Lung (tissue), 12 donors: ENCODE measurements around the gene ZNF358. TPM values are rescaled to one million over a fixed set of nuclear protein-coding genes. Genes with fewer than 3 reads are reported as not detected.

Experiments used
- ATAC-seq: fragments of 200-7000 bp; cut with Tn5 transposase; one replicate; pipeline ENCODE4 v1.9.1; 2020; ENCODE audit warnings: moderate number of reproducible peaks; ENCODE audit not compliant: insufficient read depth, low FRiP score
- DNase-seq, 3 donors: peaks; one replicate each; pipeline ENCODE4 v3.0.0-alpha.2; 2013 to 2017
- H3K27ac ChIP-seq, 2 donors: one replicate each; pipeline ENCODE4 v1.5.1; 2013; ENCODE audit warnings: mild to moderate bottlenecking in 2 of 2, moderate library complexity in 2 of 2, control low read depth in 1 of 2, inconsistent platforms in 1 of 2, low read depth in 1 of 2, low read length in 1 of 2
- H3K27me3 ChIP-seq, 3 donors: one replicate each; pipeline ENCODE4 v1.5.1; 2013; ENCODE audit warnings: low read length in 2 of 3; ENCODE audit not compliant: control insufficient read depth in 3 of 3, insufficient read depth in 3 of 3
- H3K36me3 ChIP-seq, 4 donors: one replicate each; pipeline ENCODE4 v1.5.1; 2013; ENCODE audit warnings: low read length in 4 of 4, mild to moderate bottlenecking in 1 of 4, moderate library complexity in 1 of 4; ENCODE audit not compliant: control insufficient read depth in 4 of 4, insufficient read depth in 4 of 4
- H3K4me1 ChIP-seq, 5 donors: one replicate each; pipeline ENCODE4 v1.5.1; 2013; ENCODE audit warnings: low read length in 5 of 5, mild to moderate bottlenecking in 2 of 5, moderate library complexity in 1 of 5; ENCODE audit not compliant: control insufficient read depth in 5 of 5, insufficient read depth in 5 of 5
- H3K4me3 ChIP-seq: one replicate; pipeline ENCODE4 v1.5.1; 2013; ENCODE audit warnings: mild to moderate bottlenecking, control low read depth, moderate library complexity
- H3K9ac ChIP-seq, 2 donors: one replicate each; pipeline ENCODE4 v1.5.1; 2013; ENCODE audit warnings: low read length in 2 of 2, control low read depth in 1 of 2; ENCODE audit not compliant: insufficient read depth in 1 of 2
- H3K9me3 ChIP-seq, 4 donors: one replicate each; pipeline ENCODE4 v1.5.1; 2013; ENCODE audit warnings: low read length in 3 of 4, mild to moderate bottlenecking in 1 of 4, moderate library complexity in 1 of 4; ENCODE audit not compliant: control insufficient read depth in 4 of 4, insufficient read depth in 3 of 4
- CTCF ChIP-seq: IDR thresholded peaks from 2 replicates; pipeline ENCODE4 v1.5.1; 2012; ENCODE audit warnings: mild to moderate bottlenecking; ENCODE audit errors: control extremely low read depth, extremely low read depth
- WGBS, 2 donors: extraction: QIAGEN DNeasy Blood & Tissue Kit; methylation state at CpG; one replicate each; pipeline ENCODE4 v1.1.7; 2013; 5-methylcytosine and 5-hydroxymethylcytosine counted together
- polyA plus RNA-seq, 2 donors: library from polyadenylated mRNA; stranded (reverse); fragments of 200-250 nt; gene quantifications; one replicate each; pipeline ENCODE4 v1.2.1, GENCODE V29; 2013
- total RNA-seq, 2 donors: library from RNA; depleted of rRNA in 1 of 2; stranded (reverse); fragments of >200 nt in 1 of 2; gene quantifications; one replicate each; pipeline ENCODE4 v1.2.1, GENCODE V29; 2014 to 2021
- donor health status: control.
- donor health status: control.
- donor health status: Bipolar disorder and iron deficiency.
- donor health status: healthy.
- donor health status: DM: yes; HTN: yes; CAD: no.

ZNF358 gene
- total and polyA plus RNA-seq, 4 donors: 24.2 to 71.8 (median 34.7) TPM

GRCh38 chr19:7477758-7478157 is 38.1 kb upstream of the ZNF358 start:
- Histone ChIP-seq H3K27ac (no peak overlapping the region), H3K4me3 (no peak overlapping the region), H3K9ac (no peak overlapping the region), H3K9me3 (no peaks in the 10 kb centered on the region), H3K36me3 (peaks cover 0 to 4% (median 0%) of the 10 kb centered on the region in 4 donors), H3K4me1 (peaks cover 0 to 6% (median 0%) of the 10 kb centered on the region in 5 donors), H3K27me3 (no peaks in the 10 kb centered on the region)
- DNase-seq: no peak
- no peak for TF ChIP-seq CTCF
- 94% methylated on average over 10 of the region's 10 CpGs for whole genome bisulfite sequencing, 2 donors
- ATAC-seq: no peak

- H3K27ac ChIP-seq: no peak overlapping the region
- no peak for TF ChIP-seq CTCF
Observed at GRCh38 chr19:7478173-7478842, 37.6 kb upstream of the ZNF358 start.

GRCh38 chr19:7478843-7479227 is 37.1 kb upstream of the ZNF358 start:
- DNase-seq (no peak), ATAC-seq (no peak)
- H3K4me3 ChIP-seq: no peak overlapping the region
- TF ChIP-seq CTCF: no peak
- H3K9me3 ChIP-seq: no peaks in the 10 kb centered on the region
- no peaks in the 10 kb centered on the region for H3K27me3 ChIP-seq
- H3K9ac ChIP-seq: no peak overlapping the region
- WGBS, 2 donors: 89 to 92% methylated on average over 9 of the region's 9 CpGs
- peaks cover 0 to 11% (median 0%) of the 10 kb centered on the region in 5 donors for H3K4me1 ChIP-seq
- no peak overlapping the region for H3K27ac ChIP-seq
- peaks cover 0 to 4% (median 0%) of the 10 kb centered on the region in 4 donors for H3K36me3 ChIP-seq

More at GRCh38 chr19:7478173-7478842, 37.6 kb upstream of the ZNF358 start:
- no peak for DNase-seq
- Histone ChIP-seq H3K9ac (no peak overlapping the region), H3K27me3 (no peaks in the 10 kb centered on the region), H3K36me3 (peaks cover 0 to 4% (median 0%) of the 10 kb centered on the region in 4 donors), H3K4me3 (no peak overlapping the region), H3K4me1 (peaks cover 0 to 8% (median 0%) of the 10 kb centered on the region in 5 donors), H3K9me3 (no peaks in the 10 kb centered on the region)
- WGBS, 2 donors: 82% methylated on average over 26 of the region's 26 CpGs
- ATAC-seq: peak; percentile 2
